Testis (tissue), 2 donors: ENCODE results near the gene RASA3.

ENCODE experiments used
- CTCF ChIP-seq, 3 experiments: fragments of 450-650 bp in 2 of 3; fragments of 200-600 bp in 1 of 3; sonication (generic) in 1 of 3; IDR thresholded peaks; one replicate each; pipeline ENCODE4 v1.5.1; 2016 to 2019; ENCODE audit warnings: antibody characterized with exemption in 3 of 3, mild to moderate bottlenecking in 2 of 3, moderate library complexity in 1 of 3
- POLR2A ChIP-seq: fragments of 450-650 bp; IDR thresholded peaks from one replicate; pipeline ENCODE4 v1.6.1; 2017; ENCODE audit warnings: antibody characterized with exemption, mild to moderate bottlenecking, moderate library complexity

GRCh38 chr13:113930671-113931637 lies 201.5 kb downstream of the RASA3 start:
- TF ChIP-seq CTCF (IDR thresholded peaks at IDR 0.05) (no peak), POLR2A (no peak)
